Naive thymus-derived CD8-positive, alpha-beta T cell (primary cell): Measurements from ENCODE around the gene OR10AD1. TPM values are rescaled to one million over a fixed set of nuclear protein-coding genes. Genes with fewer than 3 reads are reported as not detected.

Experiments used
- ATAC-seq, 2 donors: fragments of 150-1000 bp; cut with Tn5 transposase in 1 of 2; sonication (Bioruptor Pico), chemical (Tn5 transposase) in 1 of 2; 1 replicate in 1 of 2; 2 replicates in 1 of 2; pipeline ENCODE4 v1.10.0; 2021; ENCODE audit warnings: mild to moderate bottlenecking in 2 of 2, moderate library complexity in 2 of 2
- POLR2A ChIA-PET: fragments of 350-600 bp; sonication (Branson Sonifier 250); formaldehyde crosslinking; loops from one replicate; lab custom pipeline; 2021; ENCODE audit warnings: antibody characterized with exemption; lab: Charles Lee
- DNase-seq, 10 donors: peaks; one replicate each; pipeline versions ENCODE4 v3.0.0 to v3.0.0-alpha.2; 2020 to 2022
- H3K27ac Mint-ChIP-seq, 10 donors: one replicate each; pipeline ENCODE4 v1.8.0; 2020 to 2022; ENCODE audit warnings: mild to moderate bottlenecking in 10 of 10, mixed read lengths in 10 of 10, moderate library complexity in 4 of 10, inconsistent platforms in 1 of 10
- H3K27me3 Mint-ChIP-seq, 5 donors: one replicate each; pipeline ENCODE4 v1.8.0; 2021 to 2022; ENCODE audit warnings: mixed read lengths in 5 of 5
- H3K36me3 Mint-ChIP-seq, 3 donors: one replicate each; pipeline ENCODE4 v1.8.0; 2020 to 2022; ENCODE audit warnings: mixed read lengths in 3 of 3, mild to moderate bottlenecking in 2 of 3, inconsistent platforms in 1 of 3
- H3K4me1 Mint-ChIP-seq, 4 donors: one replicate each; pipeline ENCODE4 v1.8.0; 2021 to 2022; ENCODE audit warnings: mixed read lengths in 4 of 4
- H3K4me3 Mint-ChIP-seq, 10 donors: one replicate each; pipeline ENCODE4 v1.8.0; 2020 to 2022; ENCODE audit warnings: mild to moderate bottlenecking in 10 of 10, mixed read lengths in 10 of 10, moderate library complexity in 6 of 10, inconsistent platforms in 1 of 10
- H3K9me3 Mint-ChIP-seq, 9 donors: one replicate each; pipeline ENCODE4 v1.8.0; 2020 to 2022; ENCODE audit warnings: mixed read lengths in 9 of 9, mild to moderate bottlenecking in 3 of 9, inconsistent platforms in 1 of 9, moderate library complexity in 1 of 9
- polyA plus RNA-seq, 3 donors: library from polyadenylated mRNA; unstranded; fragments of 300-500 nt; fragmentation: Illumina TruSeq; gene quantifications; one replicate each; pipeline ENCODE4 v1.2.3, GENCODE V29; 2021
- total RNA-seq, 8 experiments: library from RNA in 2 of 8; stranded (reverse) in 2 of 8; gene quantifications; one replicate each; pipeline ENCODE4 v1.2.3 and lab custom pipeline; 2021 to 2026

Gene OR10AD1
- total and polyA plus RNA-seq, 5 experiments from 2014 or later: not detected

DNA sequence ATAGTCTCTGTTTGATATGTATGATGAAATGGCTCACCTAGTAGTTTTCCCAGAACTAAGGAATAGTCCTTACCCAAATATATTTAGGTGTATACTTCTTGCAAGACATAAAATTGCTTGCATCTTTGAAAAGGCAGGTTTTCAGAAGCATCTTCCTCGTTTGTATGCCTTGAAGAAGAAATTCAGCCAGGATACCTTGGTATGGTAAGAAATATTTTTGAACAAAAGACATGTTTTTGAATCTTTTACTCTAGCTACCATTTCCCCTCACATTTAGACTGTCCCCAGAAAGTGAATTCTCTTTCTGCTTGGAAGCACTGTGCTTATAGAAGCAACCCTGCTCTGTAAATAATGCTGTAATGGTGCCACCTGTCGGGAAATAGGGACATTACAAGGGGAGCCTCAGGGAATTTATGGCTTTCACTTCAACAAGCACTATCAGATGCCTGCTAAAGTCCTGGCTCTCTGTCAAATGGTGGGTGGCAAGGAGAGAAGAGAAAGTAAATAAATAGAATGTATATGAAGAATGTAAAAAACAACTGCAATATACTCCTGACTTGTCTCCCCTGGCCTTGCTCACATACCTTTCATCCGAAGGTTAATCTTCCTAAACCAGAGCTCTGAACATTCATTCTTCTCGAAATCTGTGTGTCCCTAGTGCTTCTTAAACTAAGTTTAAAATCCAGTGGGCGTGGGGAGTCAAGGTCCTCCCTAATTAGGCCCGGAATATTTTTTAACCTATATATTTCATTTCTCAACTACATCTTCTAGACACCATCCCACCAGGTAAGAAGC, 13.6 kb downstream of the OR10AD1 start:
- ATAC-seq (peak; percentile 81 to 83), DNase-seq (peak; percentile 35 to 81 (median 65))
- peaks cover 10 to 31% (median 24%) of the 10 kb centered on the region in 5 donors for H3K27me3 Mint-ChIP-seq
- no peaks in the 10 kb centered on the region for H3K36me3 Mint-ChIP-seq
- peaks cover 0 to 9% (median 2%) of the 10 kb centered on the region in 4 donors for H3K4me1 Mint-ChIP-seq
- no peak overlapping the region for H3K4me3 Mint-ChIP-seq
- no peaks in the 10 kb centered on the region for H3K9me3 Mint-ChIP-seq
- H3K27ac Mint-ChIP-seq: peak overlapping the region in 1 of 10 donors; percentile 2
- POLR2A ChIA-PET: interaction anchor here (1.6 kb wide), 1 partner anchor 8 kb away, joined by 6 read pairs; no protein-coding TSS in a partner anchor

GRCh38 chr12:48187916-48188695, 15.0 kb downstream of the OR10AD1 start:
- POLR2A ChIA-PET: no interaction called here
- no peak for DNase-seq
- peaks cover 10 to 25% (median 22%) of the 10 kb centered on the region in 5 donors for H3K27me3 Mint-ChIP-seq
- no peak overlapping the region for H3K4me3 Mint-ChIP-seq
- peaks cover 3 to 14% (median 10%) of the 10 kb centered on the region in 4 donors for H3K4me1 Mint-ChIP-seq
- no peaks in the 10 kb centered on the region for H3K36me3 Mint-ChIP-seq
- no peak overlapping the region for H3K27ac Mint-ChIP-seq
- H3K9me3 Mint-ChIP-seq: no peaks in the 10 kb centered on the region
- ATAC-seq: no peak

DNA sequence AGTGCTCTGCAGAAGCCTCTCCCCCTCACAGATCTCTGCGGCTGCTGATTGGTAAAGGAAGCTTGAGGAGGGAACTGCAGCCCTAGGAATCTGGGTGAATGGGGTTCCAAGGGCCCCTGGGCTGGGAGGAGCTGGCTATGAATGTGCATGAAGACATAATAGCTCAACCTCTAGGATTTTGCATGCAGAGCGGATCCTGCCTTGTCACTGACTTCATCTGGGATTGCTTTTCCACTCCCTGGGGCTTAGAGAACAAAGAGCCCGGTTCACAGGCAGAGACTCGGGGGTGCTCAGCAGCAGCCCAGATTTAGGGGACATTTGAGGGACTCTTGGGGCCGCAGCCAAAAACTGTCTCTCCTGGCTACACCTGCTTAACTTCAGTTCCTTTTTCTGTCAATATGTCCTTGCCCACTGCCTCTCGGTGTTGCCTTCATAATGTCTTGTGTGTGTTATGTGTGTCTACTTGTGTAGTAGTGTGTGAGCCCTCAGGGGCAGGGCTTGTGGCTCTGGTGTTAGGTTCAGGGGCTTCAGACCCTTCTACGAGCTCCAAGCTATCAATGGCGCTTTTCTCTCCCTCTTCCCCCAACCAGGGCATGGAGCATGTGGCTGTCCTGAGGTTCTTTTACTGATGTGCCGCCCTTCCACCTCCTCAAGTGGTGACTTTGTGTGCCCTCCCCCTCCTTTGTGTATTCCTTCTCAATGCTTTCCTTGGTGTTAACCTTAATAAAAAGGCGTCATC, 17.7 kb downstream of the OR10AD1 start:
- ATAC-seq: no peak
- Mint-ChIP-seq H3K27ac (peak overlapping the region in 8 of 10 donors; percentile 39 to 89 (median 60)), H3K9me3 (no peaks in the 10 kb centered on the region), H3K4me1 (peaks cover 8 to 23% (median 19%) of the 10 kb centered on the region in 4 donors), H3K36me3 (no peaks in the 10 kb centered on the region), H3K27me3 (peaks cover 12 to 36% (median 26%) of the 10 kb centered on the region in 5 donors), H3K4me3 (peak overlapping the region; percentile 22 to 97 (median 70))
- no peak for DNase-seq
- POLR2A ChIA-PET: interaction anchor here (0.6 to 1.6 kb wide), 3 partner anchors 16 to 80 kb away, joined by 3 to 4 read pairs (median 3); partner anchors contain the start of gene SENP1

DNA sequence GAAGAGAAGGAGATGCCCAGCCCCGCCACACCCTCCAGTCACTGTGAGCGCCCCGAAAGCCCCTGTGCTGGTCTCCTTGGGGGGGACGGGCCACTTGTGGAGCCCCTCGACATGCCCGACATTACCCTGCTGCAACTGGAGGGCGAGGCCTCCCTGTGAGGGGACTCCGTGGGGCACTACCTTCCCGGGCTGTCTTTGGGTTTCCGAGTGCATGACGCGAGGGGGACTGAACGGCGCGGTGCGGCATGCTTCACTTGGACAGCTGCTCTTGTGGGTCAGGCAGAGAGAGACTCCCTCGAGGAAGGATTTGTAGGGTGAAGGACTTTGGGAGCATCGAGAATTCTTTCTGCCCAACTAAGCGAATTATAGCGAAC, 18.6 kb downstream of the OR10AD1 start:
- ATAC-seq: no peak
- no peaks in the 10 kb centered on the region for H3K9me3 Mint-ChIP-seq
- no peak for DNase-seq
- peaks cover 8 to 23% (median 19%) of the 10 kb centered on the region in 4 donors for H3K4me1 Mint-ChIP-seq
- no peaks in the 10 kb centered on the region for H3K36me3 Mint-ChIP-seq
- peak overlapping the region in 7 of 10 donors; percentile 56 to 89 (median 74) for H3K27ac Mint-ChIP-seq
- peaks cover 12 to 44% (median 28%) of the 10 kb centered on the region in 5 donors for H3K27me3 Mint-ChIP-seq
- H3K4me3 Mint-ChIP-seq: peak overlapping the region in 9 of 10 donors; percentile 67 to 97 (median 77)
- POLR2A ChIA-PET: interaction anchor here (1.1 to 2.5 kb wide), 3 partner anchors 15 to 79 kb away, joined by 3 to 35 read pairs (median 4); partner anchors contain the start of gene SENP1

DNA sequence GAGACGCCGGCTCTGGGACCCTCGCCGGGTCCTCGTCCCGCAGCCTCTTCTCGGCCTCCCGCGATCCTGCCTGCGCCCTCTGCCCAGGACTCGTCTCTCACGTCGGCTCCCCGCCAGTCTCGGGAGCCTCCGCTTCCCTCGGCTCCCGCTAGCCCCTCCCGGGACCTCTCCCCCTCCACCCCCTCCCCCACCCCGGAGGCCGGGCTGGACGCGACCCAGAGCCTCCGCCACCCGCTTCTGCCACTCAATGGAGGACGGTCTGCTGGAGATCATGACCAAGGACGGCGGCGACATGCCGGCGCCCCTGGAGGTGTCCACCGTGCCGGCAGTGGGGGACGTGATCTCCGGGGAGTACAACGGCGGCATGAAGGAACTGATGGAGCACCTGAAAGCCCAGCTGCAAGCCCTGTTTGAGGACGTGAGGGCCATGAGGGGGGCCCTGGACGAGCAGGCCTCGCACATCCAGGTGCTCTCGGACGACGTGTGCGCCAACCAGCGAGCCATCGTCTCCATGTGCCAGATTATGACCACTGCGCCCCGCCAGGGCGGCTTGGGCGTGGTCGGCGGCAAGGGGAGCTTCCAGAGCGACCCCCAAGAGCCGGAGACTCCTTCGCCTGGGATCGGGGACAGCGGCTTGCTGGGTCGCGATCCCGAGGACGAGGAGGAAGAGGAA, 19.1 kb downstream of the OR10AD1 start:
- Mint-ChIP-seq H3K9me3 (no peaks in the 10 kb centered on the region), H3K4me1 (peaks cover 8 to 23% (median 19%) of the 10 kb centered on the region in 4 donors), H3K4me3 (peak overlapping the region; percentile 71 to 98 (median 85)), H3K27me3 (peaks cover 14 to 49% (median 31%) of the 10 kb centered on the region in 5 donors), H3K27ac (peak overlapping the region in 7 of 10 donors; percentile 60 to 89 (median 79)), H3K36me3 (no peaks in the 10 kb centered on the region)
- peak in 6 of 10 donors; percentile 21 to 67 (median 25) for DNase-seq
- POLR2A ChIA-PET: interaction anchor here (1.1 to 2.5 kb wide), 3 partner anchors 15 to 78 kb away, joined by 3 to 35 read pairs (median 4); partner anchors contain the start of gene SENP1
- peak; percentile 18 to 37 for ATAC-seq

DNA sequence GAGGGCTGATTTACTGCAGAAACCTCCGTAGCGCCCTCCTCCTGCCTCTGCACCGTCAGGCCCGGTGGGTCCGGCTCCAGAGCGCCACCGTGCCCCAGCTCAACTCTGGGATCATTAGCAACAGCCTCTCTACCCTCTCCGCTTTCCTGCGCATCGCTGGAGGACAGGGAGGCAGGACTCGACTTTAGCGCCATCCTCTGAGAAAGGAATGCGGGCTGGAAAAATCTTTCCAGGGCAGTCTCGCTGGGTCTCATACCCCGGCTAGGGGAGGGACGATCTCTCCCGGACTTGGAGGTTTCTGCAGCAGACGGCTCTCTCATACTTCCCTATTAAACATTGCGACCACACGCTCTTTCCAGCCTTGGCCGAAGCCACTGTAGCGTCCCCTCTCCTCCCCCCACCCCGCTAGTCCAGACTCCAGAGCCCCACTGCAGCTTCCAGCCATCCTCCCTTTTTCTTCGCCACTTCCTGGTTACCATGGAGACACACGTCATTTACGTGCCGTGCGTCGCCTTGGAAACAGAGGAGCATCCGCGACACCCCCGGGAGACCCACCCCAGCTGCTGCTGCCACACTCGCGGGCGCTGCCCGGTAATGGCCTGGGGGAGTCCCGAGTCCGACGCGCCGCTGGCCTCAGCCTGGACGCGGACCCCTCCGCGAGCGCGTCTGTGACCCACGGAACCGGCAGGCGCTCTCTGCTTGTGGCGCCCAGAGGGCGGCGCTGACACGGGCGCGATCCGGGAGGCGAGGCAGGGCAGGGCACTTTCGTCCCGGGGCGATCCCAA, 19.8 kb downstream of the OR10AD1 start, which contains the start of gene CCDC184:
TSS of gene CCDC184 (plus strand) at position 554 of the 785 bp plus-strand sequence. CDS start 479 bp downstream, outside the sequence.
- H3K4me3 Mint-ChIP-seq: peak within 1 kb of the TSS; percentile 88 to 98 (median 96)
- ATAC-seq (peak; percentile 77 to 81), DNase-seq (peak; percentile 48 to 92 (median 80))
- peaks cover 16 to 57% (median 36%) of the 10 kb centered on the region in 5 donors for H3K27me3 Mint-ChIP-seq
- H3K9me3 Mint-ChIP-seq: no peaks in the 10 kb centered on the region
- H3K27ac Mint-ChIP-seq: peak within 1 kb of the TSS; percentile 72 to 98 (median 92)
- H3K4me1 Mint-ChIP-seq: peaks cover 8 to 23% (median 19%) of the 10 kb centered on the region in 4 donors
- POLR2A ChIA-PET: interaction anchor here (0.7 to 2.5 kb wide), 7 partner anchors 12 to 405 kb away, joined by 3 to 35 read pairs (median 3); partner anchors contain the start of genes ASB8 and SENP1
- no peaks in the 10 kb centered on the region for H3K36me3 Mint-ChIP-seq

DNA sequence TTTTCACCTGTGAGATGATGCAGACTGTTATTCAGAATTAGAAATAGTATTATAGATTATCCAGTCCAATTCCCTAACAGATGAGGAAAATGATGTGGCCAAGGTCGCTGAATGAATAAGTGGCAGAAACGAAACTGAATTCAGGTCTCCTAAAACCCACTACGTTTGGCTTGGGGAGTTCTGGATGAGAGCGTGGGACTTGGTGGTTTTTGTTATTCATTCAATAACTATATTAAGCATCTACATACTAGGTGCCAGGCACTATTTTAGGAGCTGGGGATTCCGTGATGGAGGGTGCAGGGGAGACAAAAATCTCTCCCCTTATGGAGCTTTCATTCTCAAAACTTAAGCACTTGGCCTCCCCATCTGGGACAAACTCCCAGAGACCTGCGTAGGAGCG, 20.5 kb downstream of the OR10AD1 start:
- H3K4me3 Mint-ChIP-seq: peak overlapping the region; percentile 88 to 98 (median 96)
- POLR2A ChIA-PET: interaction anchor here (0.8 to 2.5 kb wide), 6 partner anchors 13 to 406 kb away, joined by 3 to 35 read pairs (median 3); partner anchors contain the start of genes ASB8 and SENP1
- H3K36me3 Mint-ChIP-seq: no peaks in the 10 kb centered on the region
- no peak for ATAC-seq
- peak overlapping the region; percentile 72 to 98 (median 92) for H3K27ac Mint-ChIP-seq
- DNase-seq: peak in 1 of 10 donors; percentile 9
- no peaks in the 10 kb centered on the region for H3K9me3 Mint-ChIP-seq
- peaks cover 8 to 23% (median 19%) of the 10 kb centered on the region in 4 donors for H3K4me1 Mint-ChIP-seq
- H3K27me3 Mint-ChIP-seq: peaks cover 16 to 59% (median 36%) of the 10 kb centered on the region in 5 donors

- Mint-ChIP-seq H3K27ac (peak overlapping the region in 2 of 10 donors; percentile 24 to 31), H3K4me3 (no peak overlapping the region), H3K9me3 (no peaks in the 10 kb centered on the region), H3K4me1 (peaks cover 8 to 25% (median 21%) of the 10 kb centered on the region in 4 donors), H3K27me3 (peaks cover 21 to 65% (median 37%) of the 10 kb centered on the region in 5 donors), H3K36me3 (no peaks in the 10 kb centered on the region)
- DNase-seq: no peak
- POLR2A ChIA-PET: interaction anchor here (0.6 kb wide), 1 partner anchor 15 kb away, joined by 3 read pairs; no protein-coding TSS in a partner anchor
- no peak for ATAC-seq
These were observed 22.1 kb downstream of the OR10AD1 start for GRCh38 chr12:48180857-48181495.

DNA sequence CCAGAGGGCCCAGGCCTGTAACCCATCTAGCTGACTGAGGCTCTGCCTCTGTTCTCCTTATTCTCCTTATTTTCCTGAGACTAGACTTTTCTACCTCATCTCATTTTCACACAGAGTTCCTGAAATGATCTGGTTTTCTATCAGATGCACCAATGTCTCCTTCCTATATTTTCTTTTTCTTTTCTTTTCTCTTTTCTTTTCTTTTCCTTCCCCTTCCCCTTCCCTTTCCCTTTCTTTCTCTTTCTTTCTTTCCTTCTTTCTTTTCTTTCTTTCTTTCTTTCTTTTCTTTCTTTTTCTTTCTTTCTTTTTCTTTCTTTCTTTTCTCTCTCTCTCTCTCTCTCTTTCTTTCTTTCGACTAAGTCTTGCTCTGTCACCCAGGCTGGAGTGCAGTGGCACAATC, 22.7 kb downstream of the OR10AD1 start:
- POLR2A ChIA-PET: interaction anchor here (0.6 to 0.7 kb wide), 2 partner anchors 75 to 1939 kb away, joined by 3 to 4 read pairs; no protein-coding TSS in a partner anchor
- no peak for ATAC-seq
- peaks cover 18 to 59% (median 32%) of the 10 kb centered on the region in 5 donors for H3K27me3 Mint-ChIP-seq
- no peak overlapping the region for H3K27ac Mint-ChIP-seq
- no peak for DNase-seq
- H3K9me3 Mint-ChIP-seq: no peaks in the 10 kb centered on the region
- no peaks in the 10 kb centered on the region for H3K36me3 Mint-ChIP-seq
- peaks cover 10 to 31% (median 24%) of the 10 kb centered on the region in 4 donors for H3K4me1 Mint-ChIP-seq
- no peak overlapping the region for H3K4me3 Mint-ChIP-seq

DNA sequence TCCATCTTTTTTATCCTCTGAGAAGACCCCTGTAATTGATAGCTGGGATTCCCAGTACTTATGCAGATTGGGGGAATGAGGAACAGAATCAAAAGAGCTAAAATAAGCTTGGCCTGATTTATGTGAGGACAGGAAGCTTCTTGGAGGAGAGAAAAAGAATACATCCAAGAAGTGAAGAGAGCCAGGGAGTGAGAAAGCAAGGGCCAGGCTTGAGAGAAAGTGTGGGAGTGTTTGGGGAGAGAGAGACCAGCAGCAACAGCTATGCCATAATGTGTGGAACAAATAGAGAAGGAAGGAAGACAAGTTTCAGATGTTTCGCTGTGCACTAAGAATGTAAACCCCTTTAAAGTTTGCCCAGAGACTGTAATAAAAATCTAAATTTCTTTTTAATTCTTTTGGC, 23.6 kb downstream of the OR10AD1 start:
- POLR2A ChIA-PET: no interaction called here
- H3K27ac Mint-ChIP-seq: no peak overlapping the region
- H3K36me3 Mint-ChIP-seq: no peaks in the 10 kb centered on the region
- ATAC-seq: no peak
- no peak for DNase-seq
- H3K4me1 Mint-ChIP-seq: peaks cover 10 to 30% (median 19%) of the 10 kb centered on the region in 4 donors
- no peaks in the 10 kb centered on the region for H3K9me3 Mint-ChIP-seq
- no peak overlapping the region for H3K4me3 Mint-ChIP-seq
- H3K27me3 Mint-ChIP-seq: peaks cover 13 to 50% (median 24%) of the 10 kb centered on the region in 5 donors
